IMR-90 (cell line): ENCODE data around the gene SETDB1. TPM values are rescaled to one million over a fixed set of nuclear protein-coding genes. Genes with fewer than 3 reads are reported as not detected.

Source experiments
- ATAC-seq: fragments of 200-7000 bp; cut with Tn5 transposase; 2 replicates; pipeline ENCODE4 v1.9.1; 2020; ENCODE audit warnings: low read depth, mild to moderate bottlenecking, moderate library complexity
- BruUV-seq: library from RNA; stranded (reverse); fragments of 400-500 nt; replicated peaks from 2 replicates; lab custom pipeline; 2021; lab: Mats Ljungman, UMichigan
- CTCF ChIA-PET: fragments of 300-600 bp; formaldehyde crosslinking; extraction: SDS; loops from one replicate; lab custom pipeline; 2021; ENCODE audit warnings: antibody characterized with exemption; lab: Yijun Ruan, JAX
- POLR2A ChIA-PET: fragments of 300-600 bp; sonication (Branson Sonifier 250); formaldehyde crosslinking; loops from one replicate; lab custom pipeline; 2022; ENCODE audit warnings: antibody characterized with exemption; ENCODE audit not compliant: unreplicated experiment; lab: Charles Lee
- DNase-seq: peaks from one replicate; pipeline ENCODE4 v3.0.0; 2013
- H2AFZ ChIP-seq: replicated peaks from 2 replicates; pipeline ENCODE3; 2013; ENCODE audit warnings: low read length, mild to moderate bottlenecking; ENCODE audit not compliant: poor library complexity
- H2AK5ac ChIP-seq: 2 replicates; pipeline ENCODE4 v1.6.1; 2013; ENCODE audit warnings: low read depth, low read length, inconsistent platforms
- H2AK9ac ChIP-seq: replicated peaks from 2 replicates; pipeline ENCODE3; 2013; ENCODE audit warnings: mild to moderate bottlenecking, low read depth, low read length, moderate library complexity; ENCODE audit not compliant: poor library complexity
- H2BK120ac ChIP-seq: 2 replicates; pipeline ENCODE4 v1.6.1; 2013; ENCODE audit warnings: low read depth, low read length, inconsistent platforms
- H2BK15ac ChIP-seq: 3 replicates; pipeline ENCODE4 v1.6.1; 2013; ENCODE audit warnings: low read depth, low read length, inconsistent platforms
- H2BK20ac ChIP-seq: 2 replicates; pipeline ENCODE4 v1.6.1; 2013; ENCODE audit warnings: low read depth, mild to moderate bottlenecking, inconsistent platforms, low read length, moderate library complexity
- H2BK5ac ChIP-seq: 2 replicates; pipeline ENCODE4 v1.6.1; 2013; ENCODE audit warnings: mild to moderate bottlenecking, low read depth, low read length, inconsistent platforms; ENCODE audit not compliant: poor library complexity, severe bottlenecking
- H3K14ac ChIP-seq: replicated peaks from 2 replicates; pipeline ENCODE4 v1.6.1; 2013; ENCODE audit warnings: low read depth, low read length, inconsistent platforms
- H3K18ac ChIP-seq: 2 replicates; pipeline ENCODE4 v1.6.1; 2013; ENCODE audit warnings: low read depth, low read length, control low read depth
- H3K23ac ChIP-seq: 2 replicates; pipeline ENCODE4 v1.6.1; 2013; ENCODE audit warnings: low read depth, low read length, inconsistent platforms
- H3K27ac ChIP-seq: 2 replicates; pipeline ENCODE4 v1.5.1; 2013; ENCODE audit warnings: mild to moderate bottlenecking, control low read depth, low read length; ENCODE audit not compliant: insufficient read depth
- H3K27me3 ChIP-seq: 2 replicates; pipeline ENCODE4 v1.6.1; 2013; ENCODE audit warnings: low read length; ENCODE audit not compliant: control insufficient read depth, insufficient read depth
- H3K36me3 ChIP-seq: 2 replicates; pipeline ENCODE4 v1.6.1; 2013; ENCODE audit warnings: low read length, mixed read lengths; ENCODE audit not compliant: control insufficient read depth, insufficient read depth
- H3K4ac ChIP-seq: 2 replicates; pipeline ENCODE4 v1.6.1; 2013; ENCODE audit warnings: low read depth, low read length, inconsistent platforms
- H3K4me1 ChIP-seq: 2 replicates; pipeline ENCODE4 v1.6.1; 2013; ENCODE audit warnings: low read length, mixed read lengths; ENCODE audit not compliant: control insufficient read depth, insufficient read depth
- H3K4me2 ChIP-seq: 2 replicates; pipeline ENCODE4 v1.6.1; 2013; ENCODE audit warnings: low read depth, mild to moderate bottlenecking, control low read depth, low read length, moderate library complexity
- H3K4me3 ChIP-seq: 2 replicates; pipeline ENCODE4 v1.5.1; 2013; ENCODE audit warnings: low read depth, mild to moderate bottlenecking, control low read depth, low read length, moderate library complexity; ENCODE audit not compliant: insufficient read depth
- H3K56ac ChIP-seq: 2 replicates; pipeline ENCODE4 v1.6.1; 2013; ENCODE audit warnings: low read length, inconsistent platforms; ENCODE audit not compliant: insufficient read depth; ENCODE audit errors: extremely low read depth
- H3K79me1 ChIP-seq, 2 experiments: 2 replicates each; pipeline ENCODE4 v1.6.1; 2013; ENCODE audit warnings: low read length in 2 of 2, inconsistent platforms in 1 of 2, low read depth in 1 of 2
- H3K9ac ChIP-seq: 2 replicates; pipeline ENCODE4 v1.6.1; 2013; ENCODE audit warnings: low read depth, low read length, control low read depth
- H3K9me1 ChIP-seq: 2 replicates; pipeline ENCODE4 v1.6.1; 2013; ENCODE audit warnings: low read length, inconsistent platforms; ENCODE audit not compliant: insufficient read depth
- H3K9me3 ChIP-seq: 2 replicates; pipeline ENCODE4 v1.6.1; 2013; ENCODE audit warnings: low read length; ENCODE audit not compliant: control insufficient read depth, insufficient read depth
- H4K20me1 ChIP-seq: 2 replicates; pipeline ENCODE4 v1.6.1; 2013; ENCODE audit warnings: low read length, inconsistent platforms; ENCODE audit not compliant: insufficient read depth
- H4K5ac ChIP-seq: 2 replicates; pipeline ENCODE4 v1.6.1; 2013; ENCODE audit warnings: mild to moderate bottlenecking, low read depth, low read length, control low read depth
- H4K8ac ChIP-seq, 2 experiments: 2 replicates each; pipeline ENCODE4 v1.6.1; 2013; ENCODE audit warnings: low read depth in 2 of 2, low read length in 2 of 2, control low read depth in 1 of 2, inconsistent platforms in 1 of 2
- H4K91ac ChIP-seq: 2 replicates; pipeline ENCODE4 v1.6.1; 2013; ENCODE audit warnings: low read depth, low read length, inconsistent platforms; ENCODE audit not compliant: insufficient read depth
- CEBPB ChIP-seq: IDR thresholded peaks from 2 replicates; pipeline ENCODE4 v1.6.1; 2012; ENCODE audit warnings: low read depth, low read length, improper control_type of control experiment
- FOS ChIP-seq: fragments of 150-350 bp; IDR thresholded peaks from 2 replicates; pipeline ENCODE4 v1.6.1; 2016; ENCODE audit warnings: low read depth, low read length
- MAFK ChIP-seq: IDR thresholded peaks from 2 replicates; pipeline ENCODE4 v1.6.1; 2012; ENCODE audit warnings: low read depth, low read length, improper control_type of control experiment
- MAZ ChIP-seq: IDR thresholded peaks from 2 replicates; pipeline ENCODE4 v1.6.1; 2012; ENCODE audit warnings: low read depth, mild to moderate bottlenecking, low read length, improper control_type of control experiment, moderate library complexity, borderline replicate concordance
- MXI1 ChIP-seq: IDR thresholded peaks from 2 replicates; pipeline ENCODE4 v1.6.1; 2012; ENCODE audit warnings: low read depth, mild to moderate bottlenecking, low read length, moderate library complexity, borderline replicate concordance
- RCOR1 ChIP-seq: IDR thresholded peaks from 2 replicates; pipeline ENCODE4 v1.6.1; 2012; ENCODE audit warnings: mild to moderate bottlenecking, low read length, improper control_type of control experiment; ENCODE audit not compliant: insufficient replicate concordance
- RFX5 ChIP-seq: IDR thresholded peaks from 2 replicates; pipeline ENCODE4 v1.8.0; 2012; ENCODE audit warnings: low read depth, mild to moderate bottlenecking, low read length, moderate library complexity
- WGBS, 2 experiments: methylation state at CpG; one replicate each; pipeline versions ENCODE4 v1.1.5 to v1.1.7; 2013; ENCODE audit warnings: missing lambda C conversion rate in 2 of 2; ENCODE audit not compliant: insufficient read length in 1 of 2; ENCODE audit errors: extremely low coverage in 2 of 2; 5-methylcytosine and 5-hydroxymethylcytosine counted together
- dilution Hi-C: fragments of 300-500 bp; cut with HindIII; formaldehyde crosslinking; loops from one replicate; pipeline ENCODE4 v1.14.3; 2018; ENCODE audit warnings: low sequenced_read_pairs; ENCODE audit not compliant: unreplicated experiment
- in situ Hi-C: fragments of 300-500 bp; cut with MboI; formaldehyde crosslinking; loops from 3 replicates; pipeline ENCODE4 v1.14.3; 2019; ENCODE audit warnings: low sequenced_read_pairs, inconsistent platforms, mixed read lengths
- intact Hi-C: fragments of 100-400 bp; cut with micrococcal nuclease; formaldehyde crosslinking; loops from 2 replicates; pipeline ENCODE4 v1.10.0; 2022
- polyA plus RNA-seq, 3 experiments: library from polyadenylated mRNA; depleted of rRNA; stranded (reverse); fragments of >200 nt; gene quantifications; 2 replicates each; pipeline ENCODE4 v1.2.3, GENCODE V29; 2012; ENCODE audit warnings: low replicate concordance in 1 of 3
- total RNA-seq: library from RNA; depleted of rRNA; stranded (reverse); fragments of >200 nt; gene quantifications from 2 replicates; pipeline ENCODE4 v1.2.3, GENCODE V29; 2012
- TF ChIP-seq, protein P1 (sequence below): conservative IDR thresholded peaks from 2 replicates; pipeline ENCODE4 v1.5.1; 2012; ENCODE audit warnings: mild to moderate bottlenecking, low read depth, low read length, improper control_type of control experiment
- TF ChIP-seq, protein P2 (sequence below): fragments of 150-350 bp; IDR thresholded peaks from 2 replicates; pipeline ENCODE4 v1.6.1; 2017; ENCODE audit warnings: mild to moderate bottlenecking, antibody characterized with exemption, low read length, low read depth

The SETDB1 gene
- total and polyA plus RNA-seq, 2 of the 4 experiments (the other 2 are of a cell fraction): 18.7 to 22.9 TPM

DNA sequence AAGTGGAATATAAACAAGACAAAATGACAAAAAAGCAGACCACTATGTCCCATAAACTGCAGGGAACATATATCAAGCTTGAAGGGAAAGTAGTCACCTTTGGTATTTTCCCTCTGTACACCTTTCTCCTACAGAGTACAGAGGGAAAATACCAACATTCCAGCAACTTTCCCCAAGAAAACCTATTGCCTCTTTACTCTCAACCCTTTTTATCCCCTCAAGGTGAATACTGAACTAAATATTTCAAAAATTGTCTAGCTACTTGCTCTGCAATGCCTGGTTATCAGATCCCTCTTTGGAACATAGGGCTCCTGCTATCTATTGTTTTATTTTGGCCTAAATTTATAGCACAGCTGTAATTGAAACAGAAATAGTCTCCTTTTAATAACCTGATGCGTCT, 23.4 kb upstream of the SETDB1 start:
- Histone ChIP-seq H4K20me1 (no peaks in the 10 kb centered on the region), H2BK120ac (no peak overlapping the region), H3K23ac (no peak overlapping the region), H4K8ac (no peak overlapping the region), H3K27ac (no peak overlapping the region), H3K4me3 (no peak overlapping the region), H3K9me3 (no peaks in the 10 kb centered on the region), H3K79me1 (no peaks in the 10 kb centered on the region), H3K14ac (no peak overlapping the region), H3K9ac (no peak overlapping the region), H2AFZ (no peak overlapping the region), H3K56ac (no peak overlapping the region), H2AK9ac (no peak overlapping the region), H3K9me1 (no peaks in the 10 kb centered on the region), H3K36me3 (no peaks in the 10 kb centered on the region), H2AK5ac (no peak overlapping the region), H3K27me3 (peaks cover 3% of the 10 kb centered on the region; the same call in 1 of the 2 replicates), H2BK20ac (no peak overlapping the region), H3K4me2 (no peak overlapping the region), H3K4me1 (no peaks in the 10 kb centered on the region), H3K18ac (no peak overlapping the region), H3K4ac (no peak overlapping the region), H4K91ac (no peak overlapping the region), H4K5ac (no peak overlapping the region), H2BK15ac (no peak overlapping the region), H2BK5ac (no peak overlapping the region)
- TF ChIP-seq MXI1 (no peak), MAZ (no peak), CEBPB (no peak), RCOR1 (no peak), MAFK (no peak), RFX5 (no peak), FOS (no peak)
- TF ChIP-seq, protein P1, sequence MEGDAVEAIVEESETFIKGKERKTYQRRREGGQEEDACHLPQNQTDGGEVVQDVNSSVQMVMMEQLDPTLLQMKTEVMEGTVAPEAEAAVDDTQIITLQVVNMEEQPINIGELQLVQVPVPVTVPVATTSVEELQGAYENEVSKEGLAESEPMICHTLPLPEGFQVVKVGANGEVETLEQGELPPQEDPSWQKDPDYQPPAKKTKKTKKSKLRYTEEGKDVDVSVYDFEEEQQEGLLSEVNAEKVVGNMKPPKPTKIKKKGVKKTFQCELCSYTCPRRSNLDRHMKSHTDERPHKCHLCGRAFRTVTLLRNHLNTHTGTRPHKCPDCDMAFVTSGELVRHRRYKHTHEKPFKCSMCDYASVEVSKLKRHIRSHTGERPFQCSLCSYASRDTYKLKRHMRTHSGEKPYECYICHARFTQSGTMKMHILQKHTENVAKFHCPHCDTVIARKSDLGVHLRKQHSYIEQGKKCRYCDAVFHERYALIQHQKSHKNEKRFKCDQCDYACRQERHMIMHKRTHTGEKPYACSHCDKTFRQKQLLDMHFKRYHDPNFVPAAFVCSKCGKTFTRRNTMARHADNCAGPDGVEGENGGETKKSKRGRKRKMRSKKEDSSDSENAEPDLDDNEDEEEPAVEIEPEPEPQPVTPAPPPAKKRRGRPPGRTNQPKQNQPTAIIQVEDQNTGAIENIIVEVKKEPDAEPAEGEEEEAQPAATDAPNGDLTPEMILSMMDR: no peak
- TF ChIP-seq, protein P2, sequence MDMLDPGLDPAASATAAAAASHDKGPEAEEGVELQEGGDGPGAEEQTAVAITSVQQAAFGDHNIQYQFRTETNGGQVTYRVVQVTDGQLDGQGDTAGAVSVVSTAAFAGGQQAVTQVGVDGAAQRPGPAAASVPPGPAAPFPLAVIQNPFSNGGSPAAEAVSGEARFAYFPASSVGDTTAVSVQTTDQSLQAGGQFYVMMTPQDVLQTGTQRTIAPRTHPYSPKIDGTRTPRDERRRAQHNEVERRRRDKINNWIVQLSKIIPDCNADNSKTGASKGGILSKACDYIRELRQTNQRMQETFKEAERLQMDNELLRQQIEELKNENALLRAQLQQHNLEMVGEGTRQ: no peak
- ChIA-PET POLR2A (no interaction called here), CTCF (no interaction called here)
- intact Hi-C loops (no loop called here), dilution Hi-C loops (no loop called here), in situ Hi-C loops (no loop called here)
- ATAC-seq: no peak
- no peak for DNase-seq
- WGBS, 2 experiments: no CpG with 5 or more reads among the region's 1 CpG
- BruUV-seq: no TSS peak
